Measurements from ENCODE around the gene KDM5B. TPM values are rescaled to one million over a fixed set of nuclear protein-coding genes. Genes with fewer than 3 reads are reported as not detected.
A peak's percentile ranks its signal among the peaks of the same experiment; 100 is the strongest.

Gene KDM5B
- total and polyA plus RNA-seq, 2 of the 8 experiments (the other 6 are each of a cell fraction or from before 2014, with no cell fraction given): 73.3 to 210 TPM

DNA sequence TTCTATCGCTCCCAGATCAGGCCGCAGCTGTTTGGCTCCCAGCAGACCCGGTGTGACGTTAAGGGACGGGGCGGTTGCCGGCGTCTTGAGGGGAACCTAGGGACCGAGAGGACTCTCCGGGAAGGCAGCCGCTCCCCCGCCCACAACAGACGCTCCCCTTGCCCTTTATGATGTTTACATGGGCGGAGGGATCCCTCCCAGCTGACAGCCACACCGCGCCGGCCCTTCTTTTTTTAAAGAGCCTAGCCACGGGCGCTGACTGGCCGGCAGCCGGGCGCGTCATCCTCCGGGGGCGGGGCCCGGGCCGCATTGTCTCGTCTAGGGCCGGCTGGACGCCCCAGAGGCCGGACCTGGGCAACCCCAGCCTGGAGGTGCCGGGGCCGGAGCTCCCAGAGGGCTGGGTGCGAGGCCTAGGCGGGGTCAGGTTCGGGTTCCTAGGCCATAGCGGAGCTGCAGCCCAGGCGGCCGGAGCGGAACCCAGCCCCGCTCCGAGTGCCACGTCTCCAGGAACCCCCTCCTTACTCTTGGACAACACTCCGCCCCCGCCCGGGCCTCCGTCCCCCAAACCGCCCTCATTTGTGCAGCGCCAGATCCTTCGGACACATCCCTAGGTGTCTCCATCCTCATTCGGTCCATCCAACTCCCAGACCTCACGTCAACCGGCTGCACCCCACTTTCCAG lies 2.5 kb upstream of the KDM5B start, which contains the start of gene PCAT6:
TSS of gene PCAT6 (plus strand) at position 340 of the 681 bp plus-strand sequence.
- peak within 1 kb of the TSS; percentile 97 to 99 for H3K4me2 ChIP-seq (ENCODE audit: insufficient read depth in 1 of 2, low read depth in 2 of 2, low read length in 2 of 2)
- peak within 1 kb of the TSS; percentile 14 for H4K5ac ChIP-seq (ENCODE audit: insufficient read length, low read depth, low read length)
- H2BK12ac ChIP-seq (ENCODE audit: low read depth, low read length): peak within 1 kb of the TSS; percentile 94
- no peaks in the 10 kb centered on the region for H3K9me3 ChIP-seq (ENCODE audit: insufficient read depth in 2 of 2, low read depth in 1 of 2, low read length in 1 of 2)
- POLR2A ChIA-PET (ENCODE audit: partially characterized antibody): interaction anchor here (0.6 to 8.4 kb wide), 22 partner anchors 10 to 196 kb away, joined by 3 to 81 read pairs (median 8); partner anchors contain the start of genes CYB5R1, RABIF and TMEM183A
- no peak within 1 kb of the TSS for H3K14ac ChIP-seq (ENCODE audit: insufficient read length)
- peak within 1 kb of the TSS; percentile 72 to 84 (median 78) for H3K9ac ChIP-seq (replicated peaks in 1 of 4; ENCODE audit: extremely low read depth in 1 of 4, low read depth in 3 of 4, low read length in 3 of 4)
- H3K4me1 ChIP-seq (replicated peaks in 1 of 4; ENCODE audit: control insufficient read depth in 3 of 4, insufficient read depth in 4 of 4, low read length in 3 of 4): peaks cover 12 to 22% (median 16%) of the 10 kb centered on the region in 4 experiments
- H4K8ac ChIP-seq (ENCODE audit: extremely low read depth, insufficient read depth, low read length): peak within 1 kb of the TSS; percentile 77
- H3K79me1 ChIP-seq (ENCODE audit: low read depth, low read length): no peaks in the 10 kb centered on the region
- peak within 1 kb of the TSS; percentile 76 for H2BK15ac ChIP-seq (ENCODE audit: low read length)
- H2BK20ac ChIP-seq (ENCODE audit: low read length): no peak within 1 kb of the TSS
- H3K27me3 ChIP-seq (replicated peaks in 1 of 4; ENCODE audit: control insufficient read depth in 3 of 4, extremely low read depth in 1 of 4, insufficient read depth in 3 of 4, low read length in 3 of 4): peaks cover 0 to 5% (median 2%) of the 10 kb centered on the region in 4 experiments; a peak in 2 of 7 replicates
- CTCF ChIA-PET (ENCODE audit: partially characterized antibody): interaction anchor here (0.6 to 4.9 kb wide), 7 partner anchors 8 to 192 kb away, joined by 3 to 41 read pairs (median 4); no protein-coding TSS in a partner anchor
- no peaks in the 10 kb centered on the region for H4K20me1 ChIP-seq (replicated peaks in 1 of 2; ENCODE audit: control insufficient read depth in 1 of 2, insufficient read depth in 2 of 2, low read length in 2 of 2)
- H3K4ac ChIP-seq (replicated peaks; ENCODE audit: insufficient read length, low read depth, low read length): peak within 1 kb of the TSS; percentile 61
- no peak within 1 kb of the TSS for H3K56ac ChIP-seq (replicated peaks; ENCODE audit: insufficient read length, low read depth, low read length)
- H2AFZ ChIP-seq (ENCODE audit: low read length): 0 out of 2 replicates have a peak within 1 kb of the TSS, but pooled peaks have one; percentile 86
- 1% methylated on average over 53 of the region's 53 CpGs; no CpG with 5 or more reads in 1 of the 2 experiments for WGBS, 2 experiments (ENCODE audit: extremely low coverage in 1 of 2, insufficient coverage in 1 of 2, insufficient read length in 1 of 2, insufficient replicate concordance in 2 of 2, low coverage in 1 of 2, low lambda C conversion rate in 2 of 2, missing lambda C conversion rate in 1 of 2)
- peak within 1 kb of the TSS; percentile 80 for H3K18ac ChIP-seq (ENCODE audit: extremely low read depth, low read length)
- H4K91ac ChIP-seq (replicated peaks; ENCODE audit: insufficient read length, low read length): peak within 1 kb of the TSS; percentile 72
- H2BK5ac ChIP-seq (ENCODE audit: low read depth, low read length): peak within 1 kb of the TSS; percentile 82
- peak within 1 kb of the TSS; percentile 74 to 93 (median 84) for H3K4me3 ChIP-seq (ENCODE audit: extremely low read depth in 1 of 4, insufficient read depth in 2 of 4, low read depth in 3 of 4, low read length in 4 of 4)
- peaks cover 14% of the 10 kb centered on the region for H3K23me2 ChIP-seq (ENCODE audit: low read depth, low read length)
- peak within 1 kb of the TSS; percentile 67 for H3K27ac ChIP-seq (ENCODE audit: low read depth, low read length)
- H2BK120ac ChIP-seq (replicated peaks; ENCODE audit: low read depth, low read length): peak within 1 kb of the TSS; percentile 47
- H3K36me3 ChIP-seq (ENCODE audit: control insufficient read depth in 2 of 4, insufficient read depth in 4 of 4, low read length in 3 of 4): no peaks in the 10 kb centered on the region
- no peak within 1 kb of the TSS for H3K23ac ChIP-seq (ENCODE audit: insufficient read length)
- FAIRE-seq (no peak), DNase-seq (ENCODE audit: low read depth in 1 of 2, low spot score in 2 of 2) (peak; percentile 93 to 96)
- peak within 1 kb of the TSS; percentile 82; the same call in 1 of the 2 replicates for H2AK5ac ChIP-seq (ENCODE audit: low read depth, low read length)
- peaks cover 17 to 34% of the 10 kb centered on the region in 2 experiments for H3K79me2 ChIP-seq (ENCODE audit: control insufficient read depth in 1 of 2, insufficient read depth in 2 of 2, low read length in 2 of 2)
- TF ChIP-seq EGR1 (IDR thresholded peaks at IDR 0.05; ENCODE audit: borderline replicate concordance, low read depth, low read length) (no peak; the same call in 1 of the 2 replicates), CTBP2 (IDR thresholded peaks at IDR 0.05; ENCODE audit: borderline replicate concordance, insufficient read depth, insufficient read length, low read length) (peak; percentile 28), BRCA1 (IDR thresholded peaks at IDR 0.05; ENCODE audit: low read depth, low read length) (no peak), YY1 (IDR thresholded peaks at IDR 0.05; ENCODE audit: low read depth, low read length) (peak; percentile 59; the same call in 1 of the 2 replicates), KDM1A (IDR thresholded peaks at IDR 0.05; ENCODE audit: borderline replicate concordance, low read length) (no peak), TAF1 (IDR thresholded peaks at IDR 0.05; ENCODE audit: low read depth, low read length) (peak; percentile 94), HDAC6 (IDR thresholded peaks at IDR 0.05; ENCODE audit: low read depth, low read length) (no peak), JUND (IDR thresholded peaks at IDR 0.05; ENCODE audit: low read length) (0 out of 2 replicates have a peak, but pooled peaks have one; percentile 48), SUZ12 (IDR thresholded peaks at IDR 0.05; ENCODE audit: low read length) (no peak), SRF (IDR thresholded peaks at IDR 0.05; ENCODE audit: low read depth, low read length) (no peak)
- TF ChIP-seq, protein P1, sequence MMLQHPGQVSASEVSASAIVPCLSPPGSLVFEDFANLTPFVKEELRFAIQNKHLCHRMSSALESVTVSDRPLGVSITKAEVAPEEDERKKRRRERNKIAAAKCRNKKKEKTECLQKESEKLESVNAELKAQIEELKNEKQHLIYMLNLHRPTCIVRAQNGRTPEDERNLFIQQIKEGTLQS (IDR thresholded peaks at IDR 0.05; ENCODE audit: insufficient read depth, low read depth, low read length): no peak

Data from H1 (cell line).